NCI-H82 (cell line): Measurements from ENCODE around the gene GRID1.
A peak's percentile ranks its signal among the peaks of the same experiment; 100 is the strongest.
"Not testable (repeated sequence)": the region's sequence is repeated elsewhere in the genome, so short reads cannot be mapped to it uniquely, and the experiment has no call there.

Source experiments
- DNase-seq: peaks from one replicate; lab custom pipeline; 2025; lab: John Stamatoyannopoulos, UW

The GRID1 gene

GRCh38 chr10:86107611-86108310 is 258.8 kb downstream of the GRID1 start:
- DNase-seq, result not testable (repeated sequence)

- DNase-seq, result no peak
Measured at GRCh38 chr10:86107131-86107530, 259.5 kb downstream of the GRID1 start.

GRCh38 chr10:86106616-86107015 is 260.0 kb downstream of the GRID1 start:
- DNase-seq, result no peak

- no peak for DNase-seq
Measured at GRCh38 chr10:86105640-86106039, 261.0 kb downstream of the GRID1 start.

- DNase-seq, result no peak
Measured at GRCh38 chr10:86105181-86105580, 261.4 kb downstream of the GRID1 start.

GRCh38 chr10:86104611-86105145 is 261.9 kb downstream of the GRID1 start:
- DNase-seq, result no peak

GRCh38 chr10:86104156-86104555 is 262.4 kb downstream of the GRID1 start:
- no peak for DNase-seq

- peak; percentile 34 for DNase-seq
Measured at GRCh38 chr10:86103391-86104101, 263.0 kb downstream of the GRID1 start.

- DNase-seq, result no peak
Measured at GRCh38 chr10:86102451-86102850, 264.1 kb downstream of the GRID1 start.

GRCh38 chr10:86102031-86102430 is 264.6 kb downstream of the GRID1 start:
- DNase-seq, result no peak

- DNase-seq, result peak; percentile 74
Measured at GRCh38 chr10:86100581-86101061, 266.0 kb downstream of the GRID1 start.

- peak; percentile 57 for DNase-seq
Measured at GRCh38 chr10:86099542-86100334, 266.9 kb downstream of the GRID1 start.

GRCh38 chr10:86098187-86098881 is 268.3 kb downstream of the GRID1 start:
- DNase-seq, result no peak

- DNase-seq, result not testable (repeated sequence)
Measured at GRCh38 chr10:86095061-86095460, 271.5 kb downstream of the GRID1 start.

- DNase-seq, result not testable (repeated sequence)
Measured at GRCh38 chr10:86092311-86092710, 274.3 kb downstream of the GRID1 start.

GRCh38 chr10:86091216-86091615 is 275.4 kb downstream of the GRID1 start:
- no peak for DNase-seq

- peak; percentile 1 for DNase-seq
Measured at GRCh38 chr10:86090807-86091206, 275.8 kb downstream of the GRID1 start.

GRCh38 chr10:86087716-86088115 is 278.9 kb downstream of the GRID1 start:
- DNase-seq, result no peak

GRCh38 chr10:86086418-86086817 is 280.2 kb downstream of the GRID1 start:
- no peak for DNase-seq

- no peak for DNase-seq
Measured at GRCh38 chr10:86085686-86086085, 280.9 kb downstream of the GRID1 start.

- no peak for DNase-seq
Measured at GRCh38 chr10:86085136-86085535, 281.5 kb downstream of the GRID1 start.

- DNase-seq, result no peak
Measured at GRCh38 chr10:86084585-86084984, 282.0 kb downstream of the GRID1 start.
